Vagina (tissue), 2 donors: Measurements from ENCODE around the gene USP2. TPM values are rescaled to one million over a fixed set of nuclear protein-coding genes. Genes with fewer than 3 reads are reported as not detected.

Experiments used
- DNase-seq, 2 donors: peaks; one replicate each; pipeline ENCODE4 v3.0.0-alpha.2; 2017; ENCODE audit errors: extremely low spot score in 2 of 2
- H3K27ac ChIP-seq: fragments of 200-600 bp; sonication (generic); one replicate; pipeline ENCODE4 v1.5.1; 2019
- H3K27me3 ChIP-seq: fragments of 200-600 bp; sonication (generic); one replicate; pipeline ENCODE4 v1.5.1; 2019
- H3K36me3 ChIP-seq, 2 donors: fragments of 200-600 bp; sonication (generic); one replicate each; pipeline ENCODE4 v1.5.1; 2017 to 2019
- H3K4me1 ChIP-seq: fragments of 200-600 bp; sonication (generic); one replicate; pipeline ENCODE4 v1.5.1; 2019
- H3K4me3 ChIP-seq, 2 donors: fragments of 200-600 bp; sonication (generic); 1 replicate in 1 of 2; 2 replicates in 1 of 2; pipeline ENCODE4 v1.5.1; 2016 to 2019
- H3K9me3 ChIP-seq: fragments of 200-600 bp; sonication (generic); one replicate; pipeline ENCODE4 v1.5.1; 2019
- POLR2A ChIP-seq, 2 donors: fragments of 450-650 bp; IDR thresholded peaks; one replicate each; pipeline ENCODE4 v1.6.1; 2017; ENCODE audit warnings: antibody characterized with exemption in 2 of 2, mild to moderate bottlenecking in 2 of 2, moderate library complexity in 2 of 2
- POLR2AphosphoS5 ChIP-seq, 2 donors: sonication (generic); formaldehyde crosslinking; IDR thresholded peaks; one replicate each; pipeline ENCODE4 v1.9.0; 2017; ENCODE audit warnings: antibody characterized with exemption in 2 of 2, mild to moderate bottlenecking in 2 of 2, low read depth in 1 of 2; ENCODE audit not compliant: insufficient read depth in 1 of 2
- intact Hi-C: fragments of 100-400 bp; cut with DNase I; formaldehyde crosslinking; loops from one replicate; pipeline ENCODE4 v1.15.1; 2023
- total RNA-seq: library from RNA; depleted of rRNA; stranded (reverse); fragments of >200 nt; gene quantifications from one replicate; pipeline ENCODE4 v1.2.3, GENCODE V29; 2016
- TF ChIP-seq, protein P1 (sequence below), 3 experiments: fragments of 450-650 bp in 2 of 3; fragments of 200-600 bp in 1 of 3; sonication (generic) in 1 of 3; IDR thresholded peaks; one replicate each; pipeline ENCODE4 v1.5.1; 2017 to 2019; ENCODE audit warnings: antibody characterized with exemption in 3 of 3, mild to moderate bottlenecking in 2 of 3, moderate library complexity in 2 of 3

The USP2 gene
- total RNA-seq, 1 donor from 2014 or later = 2.5 TPM

GRCh38 chr11:119397740-119398139 lies 16.2 kb upstream of the USP2 start:
- intact Hi-C loops = no loop called here
- TF ChIP-seq POLR2A (IDR thresholded peaks at IDR 0.05) (no peak), POLR2AphosphoS5 (IDR thresholded peaks at IDR 0.05; ENCODE audit: insufficient read depth in 1 of 2, low read depth in 1 of 2) (no peak)
- TF ChIP-seq, protein P1, sequence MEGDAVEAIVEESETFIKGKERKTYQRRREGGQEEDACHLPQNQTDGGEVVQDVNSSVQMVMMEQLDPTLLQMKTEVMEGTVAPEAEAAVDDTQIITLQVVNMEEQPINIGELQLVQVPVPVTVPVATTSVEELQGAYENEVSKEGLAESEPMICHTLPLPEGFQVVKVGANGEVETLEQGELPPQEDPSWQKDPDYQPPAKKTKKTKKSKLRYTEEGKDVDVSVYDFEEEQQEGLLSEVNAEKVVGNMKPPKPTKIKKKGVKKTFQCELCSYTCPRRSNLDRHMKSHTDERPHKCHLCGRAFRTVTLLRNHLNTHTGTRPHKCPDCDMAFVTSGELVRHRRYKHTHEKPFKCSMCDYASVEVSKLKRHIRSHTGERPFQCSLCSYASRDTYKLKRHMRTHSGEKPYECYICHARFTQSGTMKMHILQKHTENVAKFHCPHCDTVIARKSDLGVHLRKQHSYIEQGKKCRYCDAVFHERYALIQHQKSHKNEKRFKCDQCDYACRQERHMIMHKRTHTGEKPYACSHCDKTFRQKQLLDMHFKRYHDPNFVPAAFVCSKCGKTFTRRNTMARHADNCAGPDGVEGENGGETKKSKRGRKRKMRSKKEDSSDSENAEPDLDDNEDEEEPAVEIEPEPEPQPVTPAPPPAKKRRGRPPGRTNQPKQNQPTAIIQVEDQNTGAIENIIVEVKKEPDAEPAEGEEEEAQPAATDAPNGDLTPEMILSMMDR (IDR thresholded peaks at IDR 0.05) = no peak
- H3K36me3 ChIP-seq = no peaks in the 10 kb centered on the region

DNA sequence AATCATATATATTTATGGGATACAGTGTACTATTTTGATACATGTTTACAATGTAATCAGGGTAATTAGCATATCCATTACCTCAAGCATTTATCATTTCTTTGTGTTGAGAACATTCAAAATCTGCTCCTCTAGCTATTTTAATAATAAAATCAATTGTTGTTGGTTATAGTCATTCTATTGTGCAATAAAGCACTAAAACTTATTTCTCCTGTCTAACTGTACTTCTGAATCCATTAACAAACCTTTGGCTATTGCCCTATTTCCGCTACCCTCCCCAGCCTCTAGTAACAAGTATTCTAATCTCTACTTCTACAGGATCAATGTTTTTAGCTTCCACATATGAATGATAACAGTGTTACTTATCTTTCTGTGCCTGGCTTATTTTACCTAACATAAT lies 15.3 kb upstream of the USP2 start:
- Histone ChIP-seq H3K27ac (no peak overlapping the region), H3K9me3 (no peaks in the 10 kb centered on the region), H3K36me3 (no peaks in the 10 kb centered on the region), H3K4me3 (no peak overlapping the region), H3K4me1 (no peaks in the 10 kb centered on the region), H3K27me3 (no peaks in the 10 kb centered on the region)
- no peak for TF ChIP-seq POLR2AphosphoS5 (IDR thresholded peaks at IDR 0.05; ENCODE audit: insufficient read depth in 1 of 2, low read depth in 1 of 2)
- no peak for TF ChIP-seq POLR2A (IDR thresholded peaks at IDR 0.05)
- TF ChIP-seq, protein P1 (IDR thresholded peaks at IDR 0.05) = no peak
- intact Hi-C loops = no loop called here
- DNase-seq = no peak

More at GRCh38 chr11:119397740-119398139, 16.2 kb upstream of the USP2 start:
- no peak overlapping the region for H3K4me3 ChIP-seq
- no peaks in the 10 kb centered on the region for H3K4me1 ChIP-seq
- no peaks in the 10 kb centered on the region for H3K27me3 ChIP-seq
- H3K9me3 ChIP-seq = no peaks in the 10 kb centered on the region
- DNase-seq = no peak
- no peak overlapping the region for H3K27ac ChIP-seq

DNA sequence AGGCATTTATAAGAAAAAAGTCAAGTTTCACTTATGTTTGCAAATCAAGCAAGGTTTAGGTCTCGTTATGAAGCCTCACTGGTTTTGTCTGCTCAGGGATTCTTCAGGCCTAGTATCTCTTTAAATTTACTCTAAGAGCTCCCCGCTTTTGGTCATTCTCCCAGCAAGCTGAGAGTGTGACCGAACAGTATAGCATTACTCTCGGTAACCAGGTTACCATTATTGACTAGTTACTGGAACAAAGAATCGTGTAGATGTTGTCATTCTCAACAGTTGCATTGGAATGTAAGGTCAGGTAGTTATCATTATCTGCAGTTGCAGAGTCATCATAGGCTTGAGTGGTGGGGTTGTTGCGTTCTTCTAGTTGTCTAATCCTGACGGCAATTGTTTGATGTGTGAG lies 9.8 kb upstream of the USP2 start:
- TF ChIP-seq POLR2AphosphoS5 (IDR thresholded peaks at IDR 0.05; ENCODE audit: insufficient read depth in 1 of 2, low read depth in 1 of 2) (no peak), POLR2A (IDR thresholded peaks at IDR 0.05) (no peak)
- TF ChIP-seq, protein P1 (IDR thresholded peaks at IDR 0.05) = no peak
- H3K4me1 ChIP-seq = no peaks in the 10 kb centered on the region
- no peak for DNase-seq
- no peaks in the 10 kb centered on the region for H3K9me3 ChIP-seq
- no peaks in the 10 kb centered on the region for H3K27me3 ChIP-seq
- H3K27ac ChIP-seq = no peak overlapping the region
- H3K36me3 ChIP-seq = no peaks in the 10 kb centered on the region
- H3K4me3 ChIP-seq = no peak overlapping the region
- intact Hi-C loops = no loop called here

- DNase-seq = no peak
- H3K27ac ChIP-seq = no peak overlapping the region
Measured at GRCh38 chr11:119389611-119390254, 8.2 kb upstream of the USP2 start.

DNA sequence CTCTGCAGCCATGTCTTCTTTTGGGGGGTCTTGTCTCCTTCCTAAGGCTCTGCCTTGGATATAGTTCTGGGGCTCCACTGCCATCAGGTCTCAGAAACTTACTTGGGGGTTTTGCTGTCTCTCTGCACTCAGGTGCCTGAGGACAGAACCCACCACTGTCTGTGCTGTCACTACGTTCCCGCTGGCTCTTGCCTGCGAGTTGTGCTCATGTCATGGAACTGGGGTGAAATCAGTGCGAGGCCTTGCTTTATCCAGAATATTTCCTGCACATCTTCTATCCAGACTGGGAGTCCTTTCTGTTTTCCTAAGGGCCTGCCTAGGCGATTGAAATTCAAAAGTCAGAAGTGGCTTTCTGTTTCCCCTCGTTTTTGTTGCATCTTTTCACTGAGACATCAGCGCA lies 6.6 kb upstream of the USP2 start:
- Histone ChIP-seq H3K4me1 (no peaks in the 10 kb centered on the region), H3K27me3 (no peaks in the 10 kb centered on the region), H3K4me3 (no peak overlapping the region), H3K9me3 (no peaks in the 10 kb centered on the region), H3K36me3 (no peaks in the 10 kb centered on the region), H3K27ac (no peak overlapping the region)
- intact Hi-C loops = no loop called here
- DNase-seq = no peak
- TF ChIP-seq POLR2A (IDR thresholded peaks at IDR 0.05) = no peak
- TF ChIP-seq, protein P1 (IDR thresholded peaks at IDR 0.05) = no peak
- TF ChIP-seq POLR2AphosphoS5 (IDR thresholded peaks at IDR 0.05; ENCODE audit: insufficient read depth in 1 of 2, low read depth in 1 of 2) = no peak

More at GRCh38 chr11:119389611-119390254, 8.2 kb upstream of the USP2 start:
- intact Hi-C loops = no loop called here
- TF ChIP-seq POLR2A (IDR thresholded peaks at IDR 0.05) (no peak), POLR2AphosphoS5 (IDR thresholded peaks at IDR 0.05; ENCODE audit: insufficient read depth in 1 of 2, low read depth in 1 of 2) (no peak)
- TF ChIP-seq, protein P1 (IDR thresholded peaks at IDR 0.05) = no peak
- no peak overlapping the region for H3K4me3 ChIP-seq
- no peaks in the 10 kb centered on the region for H3K4me1 ChIP-seq
- no peaks in the 10 kb centered on the region for H3K36me3 ChIP-seq
- H3K27me3 ChIP-seq = no peaks in the 10 kb centered on the region
- H3K9me3 ChIP-seq = no peaks in the 10 kb centered on the region
